MCF 10A (cell line): Measurements from ENCODE around the gene WFDC9. TPM values are rescaled to one million over a fixed set of nuclear protein-coding genes. Genes with fewer than 3 reads are reported as not detected.
"Not testable (repeated sequence)": the region's sequence is repeated elsewhere in the genome, so short reads cannot be mapped to it uniquely, and the experiment has no call there.

Experiments used
- BruUV-seq: library from RNA; stranded (reverse); fragments of 400-500 nt; replicated peaks from 2 replicates; lab custom pipeline; 2021; lab: Mats Ljungman, UMichigan
- CTCF ChIA-PET: fragments of 300-600 bp; sonication (Branson Sonifier 250); formaldehyde crosslinking; extraction: SDS; loops from one replicate; lab custom pipeline; 2021; ENCODE audit warnings: antibody characterized with exemption, inconsistent platforms; lab: Yijun Ruan, JAX
- POLR2A ChIA-PET: fragments of 300-600, 350-650 bp; sonication (Branson Sonifier 250); formaldehyde crosslinking; extraction: SDS; loops from one replicate; lab custom pipeline; 2020; ENCODE audit warnings: antibody characterized with exemption, inconsistent platforms; lab: Yijun Ruan, JAX
- DNase-seq: peaks from one replicate; pipeline ENCODE4 v3.0.0-alpha.2; 2018; ENCODE audit not compliant: unreplicated experiment
- H3K27ac Mint-ChIP-seq: one replicate; pipeline ENCODE4 v1.8.0; 2022; ENCODE audit warnings: mild to moderate bottlenecking, low read depth, mixed read lengths; ENCODE audit not compliant: unreplicated experiment
- H3K27me3 Mint-ChIP-seq: one replicate; pipeline ENCODE4 v1.8.0; 2022; ENCODE audit warnings: mixed read lengths; ENCODE audit not compliant: insufficient read depth, unreplicated experiment
- H3K36me3 Mint-ChIP-seq: one replicate; pipeline ENCODE4 v1.8.0; 2022; ENCODE audit warnings: mild to moderate bottlenecking, moderate library complexity, mixed read lengths; ENCODE audit not compliant: insufficient read depth, unreplicated experiment
- H3K4me1 Mint-ChIP-seq: one replicate; pipeline ENCODE4 v1.8.0; 2022; ENCODE audit warnings: mixed read lengths; ENCODE audit not compliant: insufficient read depth, unreplicated experiment
- H3K4me3 Mint-ChIP-seq: one replicate; pipeline ENCODE4 v1.8.0; 2022; ENCODE audit warnings: mild to moderate bottlenecking, moderate library complexity, mixed read lengths; ENCODE audit not compliant: unreplicated experiment
- H3K9me3 Mint-ChIP-seq: one replicate; pipeline ENCODE4 v1.8.0; 2022; ENCODE audit warnings: mixed read lengths; ENCODE audit not compliant: unreplicated experiment
- CTCF ChIP-seq: fragments of 200-600 bp; IDR thresholded peaks from one replicate; pipeline ENCODE4 v1.8.0; 2022; ENCODE audit warnings: antibody characterized with exemption, mild to moderate bottlenecking; ENCODE audit not compliant: unreplicated experiment
- intact Hi-C: fragments of 100-400 bp; cut with micrococcal nuclease; formaldehyde crosslinking; loops from 2 replicates; pipeline ENCODE4 v1.14.1; 2022
- total RNA-seq: library from RNA; stranded (reverse); gene quantifications from 2 replicates; pipeline ENCODE4 v1.2.3, GENCODE V29; 2022

The WFDC9 gene
- total RNA-seq, 1 experiment from 2014 or later: not detected

- POLR2A ChIA-PET: no interaction called here
- no peaks in the 10 kb centered on the region for H3K4me1 Mint-ChIP-seq
- H3K9me3 Mint-ChIP-seq: no peaks in the 10 kb centered on the region
- no peak for DNase-seq
- H3K36me3 Mint-ChIP-seq: no peaks in the 10 kb centered on the region
- H3K4me3 Mint-ChIP-seq: no peak overlapping the region
- no TSS peak for BruUV-seq
- H3K27me3 Mint-ChIP-seq: peaks cover 13% of the 10 kb centered on the region
- TF ChIP-seq CTCF: no peak
- intact Hi-C loops: no loop called here
- CTCF ChIA-PET: interaction anchor here (0.5 kb wide), 1 partner anchor 57 kb away, joined by 3 read pairs; no protein-coding TSS in a partner anchor
- no peak overlapping the region for H3K27ac Mint-ChIP-seq
Observed at GRCh38 chr20:45649312-45649863, 18.3 kb upstream of the WFDC9 start.

GRCh38 chr20:45647441-45648050 is 16.5 kb upstream of the WFDC9 start:
- POLR2A ChIA-PET: no interaction called here
- Mint-ChIP-seq H3K36me3 (no peaks in the 10 kb centered on the region), H3K27me3 (peaks cover 11% of the 10 kb centered on the region), H3K4me3 (no peak overlapping the region), H3K4me1 (no peaks in the 10 kb centered on the region), H3K9me3 (no peaks in the 10 kb centered on the region), H3K27ac (no peak overlapping the region)
- no peak for TF ChIP-seq CTCF
- CTCF ChIA-PET: interaction anchor here (0.7 kb wide), 1 partner anchor 29 kb away, joined by 4 read pairs; no protein-coding TSS in a partner anchor
- DNase-seq: no peak
- intact Hi-C loops: no loop called here
- no TSS peak for BruUV-seq

GRCh38 chr20:45646875-45647274 is 15.8 kb upstream of the WFDC9 start:
- TF ChIP-seq CTCF: no peak
- Mint-ChIP-seq H3K4me1 (no peaks in the 10 kb centered on the region), H3K9me3 (no peaks in the 10 kb centered on the region), H3K27ac (no peak overlapping the region), H3K36me3 (no peaks in the 10 kb centered on the region), H3K27me3 (peaks cover 11% of the 10 kb centered on the region), H3K4me3 (no peak overlapping the region)
- no TSS peak for BruUV-seq
- intact Hi-C loops: no loop called here
- CTCF ChIA-PET: no interaction called here
- no peak for DNase-seq
- POLR2A ChIA-PET: no interaction called here

- H3K9me3 Mint-ChIP-seq, POLR2A ChIA-PET, CTCF ChIA-PET, H3K27ac Mint-ChIP-seq, BruUV-seq, intact Hi-C loops, H3K36me3 Mint-ChIP-seq, DNase-seq, H3K4me1 Mint-ChIP-seq, H3K4me3 Mint-ChIP-seq: not testable (repeated sequence)
- H3K27me3 Mint-ChIP-seq: peaks cover 11% of the 10 kb centered on the region
Observed at GRCh38 chr20:45645869-45646268, 14.8 kb upstream of the WFDC9 start.

- H3K36me3 Mint-ChIP-seq, H3K27ac Mint-ChIP-seq, H3K4me1 Mint-ChIP-seq, BruUV-seq, H3K9me3 Mint-ChIP-seq, intact Hi-C loops, DNase-seq, H3K4me3 Mint-ChIP-seq: not testable (repeated sequence)
- peaks cover 35% of the 10 kb centered on the region for H3K27me3 Mint-ChIP-seq
- ChIA-PET CTCF (interaction anchor here (2.1 kb wide), 1 partner anchor 131 kb away, joined by 4 read pairs; no protein-coding TSS in a partner anchor), POLR2A (interaction anchor here (0.9 kb wide), 1 partner anchor 11 kb away, joined by 3 read pairs; the partner anchor contains the start of gene WFDC10A)
Observed at GRCh38 chr20:45641076-45641475, 10.0 kb upstream of the WFDC9 start.
